Measurements from ENCODE around the gene MPHOSPH9.

MPHOSPH9 gene

DNA sequence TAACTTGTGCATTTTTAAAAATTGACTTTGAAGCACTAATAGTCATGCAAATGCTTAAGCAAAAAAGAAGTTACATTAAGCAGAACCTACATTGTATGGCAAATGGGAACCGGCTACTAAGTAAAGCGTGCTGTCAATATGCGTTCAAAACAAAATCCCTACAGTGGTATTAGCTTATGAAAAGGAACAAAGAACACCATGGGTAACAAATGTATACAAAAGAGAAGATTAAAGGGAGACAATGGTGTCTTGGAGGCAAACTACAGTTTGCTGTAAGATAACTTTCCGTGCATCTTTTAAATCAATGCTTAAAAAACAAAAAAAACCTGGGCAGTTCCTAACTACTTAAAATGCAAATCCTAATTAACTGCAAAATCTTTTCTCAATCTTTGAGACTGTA is 28.3 kb upstream of the MPHOSPH9 start:
- H3K4me2 ChIP-seq: no peak overlapping the region
- no peaks in the 10 kb centered on the region for H3K27me3 ChIP-seq (ENCODE audit: insufficient read depth, low read depth)
- no peak overlapping the region for H2AFZ ChIP-seq (ENCODE audit: low read depth)
- no peaks in the 10 kb centered on the region for H3K4me1 ChIP-seq (ENCODE audit: low read depth, poor library complexity, severe bottlenecking)
- no peak overlapping the region for H3K27ac ChIP-seq
- no peaks in the 10 kb centered on the region for H3K36me3 ChIP-seq (ENCODE audit: insufficient read depth)
- H4K20me1 ChIP-seq (ENCODE audit: insufficient read depth): no peaks in the 10 kb centered on the region
- TF ChIP-seq CTCF (conservative IDR thresholded peaks at IDR 0.05; ENCODE audit: low read depth, low read length): no peak
- H3K4me3 ChIP-seq (IDR thresholded peaks at IDR 0.05; ENCODE audit: insufficient read depth, low read depth, low read length): no peak overlapping the region
- no peaks in the 10 kb centered on the region for H3K79me2 ChIP-seq (ENCODE audit: insufficient read depth, low read depth)
- no peak overlapping the region for H3K9ac ChIP-seq

DNA sequence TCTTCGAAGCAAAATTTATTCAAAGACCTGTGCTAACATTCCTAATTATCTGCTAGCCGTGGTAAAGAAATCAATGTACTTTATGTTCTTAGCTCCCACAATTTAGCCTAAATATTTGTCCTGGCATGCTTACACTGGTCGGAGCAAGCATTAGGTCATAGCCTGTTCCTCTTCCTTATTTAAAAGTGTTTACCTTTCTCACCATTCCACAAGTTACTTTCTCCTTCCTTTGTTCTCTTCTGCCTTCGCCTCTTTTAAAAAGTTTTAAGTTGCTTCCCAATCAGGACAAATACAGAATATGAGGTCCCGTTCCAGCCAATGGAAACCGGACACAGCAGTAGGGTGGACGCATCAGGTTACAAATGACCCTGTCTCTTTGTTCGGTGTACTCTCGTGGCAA is 27.1 kb upstream of the MPHOSPH9 start:
- no peak overlapping the region for H3K4me3 ChIP-seq (IDR thresholded peaks at IDR 0.05; ENCODE audit: insufficient read depth, low read depth, low read length)
- no peak overlapping the region for H3K4me2 ChIP-seq
- H3K4me1 ChIP-seq (ENCODE audit: low read depth, poor library complexity, severe bottlenecking): no peaks in the 10 kb centered on the region
- H3K27ac ChIP-seq: no peak overlapping the region
- no peaks in the 10 kb centered on the region for H3K79me2 ChIP-seq (ENCODE audit: insufficient read depth, low read depth)
- no peaks in the 10 kb centered on the region for H3K36me3 ChIP-seq (ENCODE audit: insufficient read depth)
- H3K9ac ChIP-seq: no peak overlapping the region
- no peak overlapping the region for H2AFZ ChIP-seq (ENCODE audit: low read depth)
- H4K20me1 ChIP-seq (ENCODE audit: insufficient read depth): no peaks in the 10 kb centered on the region
- H3K27me3 ChIP-seq (ENCODE audit: insufficient read depth, low read depth): no peaks in the 10 kb centered on the region
- TF ChIP-seq CTCF (conservative IDR thresholded peaks at IDR 0.05; ENCODE audit: low read depth, low read length): no peak

DNA sequence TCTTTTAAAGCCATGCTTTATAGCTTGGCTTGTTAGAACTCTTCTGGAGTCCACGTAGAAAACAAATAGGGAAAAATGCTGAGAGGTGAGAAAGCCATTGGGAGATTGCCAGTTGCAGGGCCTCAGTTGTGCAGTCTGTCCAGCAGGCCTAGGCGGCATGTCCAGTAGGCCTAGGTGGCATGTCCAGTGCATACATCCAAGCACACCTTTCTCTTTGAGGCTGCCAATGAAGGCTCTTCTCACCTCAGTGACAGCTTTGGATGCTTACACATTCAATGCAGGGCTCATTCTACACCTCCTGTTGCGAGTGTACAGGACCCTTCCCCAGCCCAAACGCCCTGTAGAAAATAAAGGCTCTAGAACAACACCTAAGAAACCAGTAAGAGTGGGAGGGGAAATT is 25.7 kb upstream of the MPHOSPH9 start:
- Histone ChIP-seq H3K4me2 (no peak overlapping the region), H3K27me3 (ENCODE audit: insufficient read depth, low read depth) (no peaks in the 10 kb centered on the region), H3K79me2 (ENCODE audit: insufficient read depth, low read depth) (no peaks in the 10 kb centered on the region), H3K27ac (no peak overlapping the region), H3K9ac (no peak overlapping the region), H2AFZ (ENCODE audit: low read depth) (no peak overlapping the region), H4K20me1 (ENCODE audit: insufficient read depth) (no peaks in the 10 kb centered on the region), H3K4me3 (IDR thresholded peaks at IDR 0.05; ENCODE audit: insufficient read depth, low read depth, low read length) (no peak overlapping the region), H3K36me3 (ENCODE audit: insufficient read depth) (no peaks in the 10 kb centered on the region), H3K4me1 (ENCODE audit: low read depth, poor library complexity, severe bottlenecking) (no peaks in the 10 kb centered on the region)
- no peak for TF ChIP-seq CTCF (conservative IDR thresholded peaks at IDR 0.05; ENCODE audit: low read depth, low read length)

DNA sequence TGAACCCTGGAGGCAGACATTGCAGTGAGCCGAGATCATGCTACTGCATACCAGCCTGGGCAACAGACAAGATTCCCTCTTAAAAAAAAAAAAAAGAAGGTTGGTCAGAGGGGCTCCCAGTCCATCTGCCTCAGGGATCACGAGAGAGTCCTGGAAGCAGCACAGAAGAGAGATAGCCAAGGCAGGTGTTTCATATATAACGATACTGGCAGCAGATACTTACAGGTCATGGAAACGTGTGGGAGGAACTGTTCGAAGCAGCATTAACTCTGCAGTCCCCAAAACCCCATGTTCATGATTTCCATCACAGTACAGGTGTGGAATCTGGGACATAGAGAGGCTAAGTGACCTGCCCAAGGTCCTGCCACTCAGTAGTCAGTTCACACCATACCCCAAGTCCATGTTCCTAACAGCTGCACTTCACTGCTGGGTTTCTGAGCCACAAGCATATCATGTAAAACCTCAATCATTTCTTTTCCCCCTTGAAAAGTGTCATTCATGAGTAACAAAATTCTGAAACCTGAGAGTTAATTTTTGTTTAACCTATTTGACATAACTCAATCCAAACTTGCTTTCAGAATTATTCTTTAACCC is 22.0 kb upstream of the MPHOSPH9 start:
- no peaks in the 10 kb centered on the region for H3K36me3 ChIP-seq (ENCODE audit: insufficient read depth)
- no peak overlapping the region for H3K27ac ChIP-seq
- no peaks in the 10 kb centered on the region for H3K4me1 ChIP-seq (ENCODE audit: low read depth, poor library complexity, severe bottlenecking)
- H2AFZ ChIP-seq (ENCODE audit: low read depth): no peak overlapping the region
- H3K4me3 ChIP-seq (IDR thresholded peaks at IDR 0.05; ENCODE audit: insufficient read depth, low read depth, low read length): no peak overlapping the region
- no peak overlapping the region for H3K4me2 ChIP-seq
- H3K27me3 ChIP-seq (ENCODE audit: insufficient read depth, low read depth): no peaks in the 10 kb centered on the region
- H4K20me1 ChIP-seq (ENCODE audit: insufficient read depth): no peaks in the 10 kb centered on the region
- H3K79me2 ChIP-seq (ENCODE audit: insufficient read depth, low read depth): no peaks in the 10 kb centered on the region; the same call in 1 of the 2 replicates
- TF ChIP-seq CTCF (conservative IDR thresholded peaks at IDR 0.05; ENCODE audit: low read depth, low read length): no peak
- H3K9ac ChIP-seq: no peak overlapping the region

All from KMS-11 (cell line).